MCF 10A (cell line): Measurements from ENCODE around the gene MIEF1. TPM values are rescaled to one million over a fixed set of nuclear protein-coding genes. Genes with fewer than 3 reads are reported as not detected.

Source experiments
- BruUV-seq: library from RNA; stranded (reverse); fragments of 400-500 nt; replicated peaks from 2 replicates; lab custom pipeline; 2021; lab: Mats Ljungman, UMichigan
- CTCF ChIA-PET: fragments of 300-600 bp; sonication (Branson Sonifier 250); formaldehyde crosslinking; extraction: SDS; loops from one replicate; lab custom pipeline; 2021; ENCODE audit warnings: antibody characterized with exemption, inconsistent platforms; lab: Yijun Ruan, JAX
- POLR2A ChIA-PET: fragments of 300-600, 350-650 bp; sonication (Branson Sonifier 250); formaldehyde crosslinking; extraction: SDS; loops from one replicate; lab custom pipeline; 2020; ENCODE audit warnings: antibody characterized with exemption, inconsistent platforms; lab: Yijun Ruan, JAX
- DNase-seq: peaks from one replicate; pipeline ENCODE4 v3.0.0-alpha.2; 2018; ENCODE audit not compliant: unreplicated experiment
- H3K27ac Mint-ChIP-seq: one replicate; pipeline ENCODE4 v1.8.0; 2022; ENCODE audit warnings: mild to moderate bottlenecking, low read depth, mixed read lengths; ENCODE audit not compliant: unreplicated experiment
- H3K27me3 Mint-ChIP-seq: one replicate; pipeline ENCODE4 v1.8.0; 2022; ENCODE audit warnings: mixed read lengths; ENCODE audit not compliant: insufficient read depth, unreplicated experiment
- H3K36me3 Mint-ChIP-seq: one replicate; pipeline ENCODE4 v1.8.0; 2022; ENCODE audit warnings: mild to moderate bottlenecking, moderate library complexity, mixed read lengths; ENCODE audit not compliant: insufficient read depth, unreplicated experiment
- H3K4me1 Mint-ChIP-seq: one replicate; pipeline ENCODE4 v1.8.0; 2022; ENCODE audit warnings: mixed read lengths; ENCODE audit not compliant: insufficient read depth, unreplicated experiment
- H3K4me3 Mint-ChIP-seq: one replicate; pipeline ENCODE4 v1.8.0; 2022; ENCODE audit warnings: mild to moderate bottlenecking, moderate library complexity, mixed read lengths; ENCODE audit not compliant: unreplicated experiment
- H3K9me3 Mint-ChIP-seq: one replicate; pipeline ENCODE4 v1.8.0; 2022; ENCODE audit warnings: mixed read lengths; ENCODE audit not compliant: unreplicated experiment
- CTCF ChIP-seq: fragments of 200-600 bp; IDR thresholded peaks from one replicate; pipeline ENCODE4 v1.8.0; 2022; ENCODE audit warnings: antibody characterized with exemption, mild to moderate bottlenecking; ENCODE audit not compliant: unreplicated experiment
- intact Hi-C: fragments of 100-400 bp; cut with micrococcal nuclease; formaldehyde crosslinking; loops from 2 replicates; pipeline ENCODE4 v1.14.1; 2022
- total RNA-seq: library from RNA; stranded (reverse); gene quantifications from 2 replicates; pipeline ENCODE4 v1.2.3, GENCODE V29; 2022

MIEF1 gene
- total RNA-seq, 1 experiment from 2014 or later: 40.2 TPM

- no peak overlapping the region for H3K4me3 Mint-ChIP-seq
- ChIA-PET CTCF (no interaction called here), POLR2A (no interaction called here)
- intact Hi-C loops: no loop called here
- H3K9me3 Mint-ChIP-seq: no peaks in the 10 kb centered on the region
- H3K36me3 Mint-ChIP-seq: peaks cover 95% of the 10 kb centered on the region
- BruUV-seq: no TSS peak
- peaks cover 23% of the 10 kb centered on the region for H3K4me1 Mint-ChIP-seq
- TF ChIP-seq CTCF: no peak
- no peak for DNase-seq
- no peaks in the 10 kb centered on the region for H3K27me3 Mint-ChIP-seq
- no peak overlapping the region for H3K27ac Mint-ChIP-seq
Measured at GRCh38 chr22:39508393-39508792, 6.3 kb downstream of the MIEF1 start.

GRCh38 chr22:39510529-39511149, 8.5 kb downstream of the MIEF1 start:
- Mint-ChIP-seq H3K36me3 (peaks cover 99% of the 10 kb centered on the region), H3K9me3 (no peaks in the 10 kb centered on the region), H3K27ac (no peak overlapping the region), H3K27me3 (no peaks in the 10 kb centered on the region), H3K4me1 (peaks cover 14% of the 10 kb centered on the region), H3K4me3 (no peak overlapping the region)
- ChIA-PET POLR2A (interaction anchor here (1.1 to 1.8 kb wide), 2 partner anchors 10 to 21 kb away, joined by 4 to 9 read pairs; partner anchors contain the start of gene ATF4), CTCF (interaction anchor here (0.5 to 2.8 kb wide), 8 partner anchors 9 to 828 kb away, joined by 3 to 9 read pairs (median 4); partner anchors contain the start of gene MIEF1)
- BruUV-seq: no TSS peak
- no peak for TF ChIP-seq CTCF
- DNase-seq: no peak
- intact Hi-C loops: no loop called here

DNA sequence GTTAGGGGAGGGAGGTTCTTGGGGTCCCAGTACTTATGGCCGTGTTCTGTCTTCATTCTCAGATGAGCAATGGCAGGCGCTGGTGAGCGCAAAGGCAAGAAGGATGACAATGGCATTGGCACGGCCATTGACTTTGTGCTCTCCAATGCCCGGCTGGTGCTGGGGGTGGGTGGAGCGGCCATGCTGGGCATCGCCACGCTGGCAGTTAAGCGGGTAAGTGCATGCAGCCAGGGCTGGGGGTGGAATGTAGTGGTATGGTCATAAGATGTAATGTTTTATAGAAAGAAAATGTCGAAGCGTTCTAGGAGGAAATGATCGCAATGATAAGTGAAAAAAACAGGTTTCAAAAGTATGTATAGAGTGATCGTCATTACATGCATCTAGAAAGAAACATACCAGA, 9.1 kb downstream of the MIEF1 start:
- intact Hi-C loops: no loop called here
- no peak overlapping the region for H3K27ac Mint-ChIP-seq
- no peaks in the 10 kb centered on the region for H3K27me3 Mint-ChIP-seq
- no peak for DNase-seq
- TF ChIP-seq CTCF: no peak
- H3K4me3 Mint-ChIP-seq: no peak overlapping the region
- ChIA-PET POLR2A (interaction anchor here (1.8 to 2.2 kb wide), 2 partner anchors 9 kb away, joined by 8 to 9 read pairs; partner anchors contain the start of genes ATF4 and MIEF1), CTCF (interaction anchor here (0.7 to 2.8 kb wide), 6 partner anchors 15 to 642 kb away, joined by 3 to 9 read pairs (median 5); no protein-coding TSS in a partner anchor)
- peaks cover 99% of the 10 kb centered on the region for H3K36me3 Mint-ChIP-seq
- no TSS peak for BruUV-seq
- no peaks in the 10 kb centered on the region for H3K9me3 Mint-ChIP-seq
- peaks cover 8% of the 10 kb centered on the region for H3K4me1 Mint-ChIP-seq

DNA sequence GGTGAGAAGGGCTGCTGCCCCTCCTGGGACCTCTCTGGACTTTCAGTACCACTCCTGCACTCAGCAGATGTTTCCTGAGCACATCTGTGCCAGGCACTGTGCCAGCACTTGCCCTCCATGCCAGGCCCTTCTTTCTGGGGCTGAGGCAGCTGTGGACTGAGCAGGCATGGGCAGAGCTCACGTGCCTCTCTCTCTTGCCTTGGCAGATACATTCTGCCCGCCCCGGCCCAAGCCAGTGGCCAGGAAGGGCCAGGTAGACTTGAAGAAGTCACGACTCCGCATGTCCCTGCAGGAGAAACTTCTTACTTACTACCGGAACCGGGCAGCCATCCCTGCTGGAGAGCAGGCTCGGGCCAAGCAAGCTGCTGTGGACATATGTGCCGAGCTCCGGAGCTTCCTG, 9.9 kb downstream of the MIEF1 start:
- Mint-ChIP-seq H3K9me3 (no peaks in the 10 kb centered on the region), H3K27me3 (no peaks in the 10 kb centered on the region), H3K36me3 (peaks cover 99% of the 10 kb centered on the region), H3K4me1 (peaks cover 7% of the 10 kb centered on the region), H3K27ac (no peak overlapping the region), H3K4me3 (no peak overlapping the region)
- no peak for DNase-seq
- POLR2A ChIA-PET: interaction anchor here (1.8 to 2.2 kb wide), 2 partner anchors 8 to 10 kb away, joined by 8 to 9 read pairs; partner anchors contain the start of genes ATF4 and MIEF1
- intact Hi-C loops: no loop called here
- BruUV-seq: no TSS peak
- CTCF ChIA-PET: interaction anchor here (0.7 to 2.8 kb wide), 4 partner anchors 18 to 328 kb away, joined by 3 to 8 read pairs (median 6); no protein-coding TSS in a partner anchor
- TF ChIP-seq CTCF: no peak
